Fibroblast of skin of abdomen (primary cell): ENCODE results near the gene PROCA1.
"Not testable (repeated sequence)": the region's sequence is repeated elsewhere in the genome, so short reads cannot be mapped to it uniquely, and the experiment has no call there.

Experiments used
- DNase-seq: peaks from one replicate; pipeline ENCODE4 v3.0.0-alpha.2; 2013

Gene PROCA1

DNA sequence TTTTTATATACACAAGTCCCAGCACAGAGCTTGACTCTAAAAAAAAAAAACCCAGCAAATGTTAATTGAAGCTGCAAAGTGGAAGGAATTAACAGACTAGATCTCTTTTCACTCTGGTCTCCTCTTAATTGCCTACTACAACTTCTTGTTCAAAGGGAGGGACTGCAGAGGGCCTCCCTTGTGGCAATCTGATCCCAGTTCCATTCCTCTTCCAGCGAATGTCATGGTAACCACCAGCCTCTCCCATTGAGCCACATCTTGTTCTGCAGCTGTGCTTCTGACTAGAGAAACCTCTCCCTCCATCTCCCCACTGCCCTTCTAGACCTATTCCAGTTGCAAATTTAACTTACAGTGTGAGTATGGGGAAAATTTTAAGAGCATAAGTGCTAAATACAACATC, 43.8 kb downstream of the PROCA1 start:
- DNase-seq: no peak

GRCh38 chr17:28665994-28666393, 45.7 kb downstream of the PROCA1 start:
- DNase-seq: no peak

DNA sequence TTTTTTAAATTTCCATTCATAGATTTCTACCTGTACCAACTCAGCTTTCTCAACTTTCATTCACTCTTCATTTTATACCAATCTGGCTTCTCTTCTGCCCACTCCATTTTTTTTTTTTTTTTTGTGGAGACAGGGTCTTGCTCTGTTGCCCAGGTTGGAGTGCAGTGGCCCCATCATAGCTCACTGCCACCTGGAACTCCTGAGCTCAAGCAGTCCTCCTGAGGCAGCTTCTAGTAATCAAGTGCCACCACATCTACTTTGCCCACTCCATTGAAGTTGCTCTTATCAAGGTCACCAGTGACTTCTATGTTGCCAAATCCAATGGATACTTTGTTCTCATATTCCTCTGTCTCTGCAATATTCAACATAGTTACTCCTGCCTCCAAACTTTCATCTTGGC, 48.0 kb downstream of the PROCA1 start:
- no peak for DNase-seq

DNA sequence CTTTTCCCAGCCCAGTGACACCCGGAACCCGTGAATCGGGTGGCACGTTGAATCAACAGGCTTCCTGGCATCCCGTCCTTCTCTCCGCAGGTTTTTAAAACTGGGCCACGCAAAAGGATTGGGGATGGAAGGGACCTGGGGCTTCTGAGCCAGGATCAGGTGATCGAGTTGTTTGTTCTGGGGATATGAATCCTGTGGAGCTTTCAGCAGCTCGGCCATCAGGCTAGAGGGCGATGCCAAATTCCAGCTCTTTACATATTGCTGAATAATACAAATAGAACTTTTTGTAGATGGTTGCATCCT, 49.2 kb downstream of the PROCA1 start:
- DNase-seq: no peak

GRCh38 chr17:28661635-28662526, 49.8 kb downstream of the PROCA1 start, which contains the start of the genes SDF2 and SUPT6H:
Gene SDF2, minus strand, starts transcription at chr17:28661906. Its CDS starts 30 bp downstream, at chr17:28661876.
Gene SUPT6H, plus strand, starts transcription at chr17:28662205. Its CDS starts 11,197 bp downstream, at chr17:28673402.
- DNase-seq: peak; percentile 85

- not testable (repeated sequence) for DNase-seq
Observed at GRCh38 chr17:28659497-28659881, 52.2 kb downstream of the PROCA1 start.

DNA sequence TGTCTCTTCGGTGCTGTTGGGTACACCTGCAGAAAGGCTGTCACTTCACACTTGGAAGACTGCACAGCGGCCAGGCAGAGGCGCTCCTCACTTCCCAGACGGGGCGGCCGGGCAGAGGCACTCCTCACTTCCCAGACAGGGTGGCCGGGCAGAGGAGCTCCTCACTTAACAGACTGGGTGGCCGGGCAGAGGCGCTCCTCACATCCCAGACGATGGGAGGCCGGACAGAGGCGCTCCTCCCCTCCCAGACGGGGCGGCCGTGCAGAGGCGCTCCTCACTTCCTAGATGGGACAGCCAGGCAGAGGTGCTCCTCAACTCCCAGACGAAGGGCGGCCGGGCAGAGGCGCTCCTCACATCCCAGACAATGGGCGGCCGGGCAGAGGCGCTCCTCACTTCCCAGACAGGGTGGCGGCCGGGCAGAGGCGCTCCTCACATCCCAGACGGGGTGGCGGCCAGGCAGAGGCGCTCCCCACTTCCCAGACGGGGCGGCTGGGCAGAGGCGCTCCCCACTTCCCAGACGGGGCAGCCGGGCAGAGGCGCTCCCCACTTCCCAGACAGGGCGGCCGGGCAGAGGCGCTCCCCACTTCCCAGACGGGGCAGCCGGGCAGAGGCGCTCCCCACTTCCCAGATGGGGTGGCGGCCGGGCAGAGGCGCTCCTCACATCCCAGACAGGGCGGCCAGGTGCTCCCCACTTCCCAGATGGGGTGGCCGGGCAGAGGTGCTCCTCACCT, 52.8 kb downstream of the PROCA1 start:
- DNase-seq: not testable (repeated sequence)

- not testable (repeated sequence) for DNase-seq
Observed at GRCh38 chr17:28658342-28658741, 53.3 kb downstream of the PROCA1 start.

GRCh38 chr17:28657756-28658155, 53.9 kb downstream of the PROCA1 start:
- DNase-seq: no peak

- DNase-seq: no peak
Observed at GRCh38 chr17:28655160-28655559, 56.5 kb downstream of the PROCA1 start.
